H1 (cell line): Measurements from ENCODE around the gene TTC3. TPM values are rescaled to one million over a fixed set of nuclear protein-coding genes. Genes with fewer than 3 reads are reported as not detected.

Source experiments
- CTCF ChIA-PET: fragments of 300-600 bp; sonication (Branson Sonifier 250); formaldehyde crosslinking; loops from one replicate; lab custom pipeline; 2021; ENCODE audit not compliant: partially characterized antibody; lab: Charles Lee
- POLR2A ChIA-PET: fragments of 300-600 bp; sonication (Branson Sonifier 250); formaldehyde crosslinking; loops from one replicate; lab custom pipeline; 2021; ENCODE audit warnings: inconsistent platforms; ENCODE audit not compliant: partially characterized antibody; lab: Charles Lee
- DNase-seq, 2 experiments: peaks; one replicate each; pipeline versions ENCODE4 v3.0.0 to v3.0.0-alpha.2; 2010 to 2022; ENCODE audit warnings: low spot score in 2 of 2, low read depth in 1 of 2, mixed read lengths in 1 of 2
- FAIRE-seq: peaks from 2 replicates; lab custom pipeline; 2011; peaks lifted over from hg19 to GRCh38; lab: Jason Lieb, UNC
- H2AFZ ChIP-seq: 2 replicates; pipeline ENCODE4 v1.8.1; 2012; ENCODE audit warnings: low read length, inconsistent platforms
- H2AK5ac ChIP-seq: 2 replicates; pipeline ENCODE4 v1.6.1; 2013; ENCODE audit warnings: low read depth, low read length
- H2BK120ac ChIP-seq: replicated peaks from 2 replicates; pipeline ENCODE3; 2013; ENCODE audit warnings: low read depth, low read length, inconsistent platforms
- H2BK12ac ChIP-seq: 2 replicates; pipeline ENCODE4 v1.6.1; 2013; ENCODE audit warnings: low read depth, low read length
- H2BK15ac ChIP-seq: 2 replicates; pipeline ENCODE4 v1.6.1; 2013; ENCODE audit warnings: low read length
- H2BK20ac ChIP-seq: 2 replicates; pipeline ENCODE4 v1.6.1; 2013; ENCODE audit warnings: low read length
- H2BK5ac ChIP-seq: 2 replicates; pipeline ENCODE4 v1.6.1; 2013; ENCODE audit warnings: low read depth, low read length
- H3K14ac ChIP-seq: 2 replicates; pipeline ENCODE4 v1.6.1; 2013; ENCODE audit warnings: inconsistent platforms; ENCODE audit not compliant: insufficient read length
- H3K18ac ChIP-seq: 2 replicates; pipeline ENCODE4 v1.6.1; 2013; ENCODE audit warnings: low read length; ENCODE audit errors: extremely low read depth
- H3K23ac ChIP-seq: 2 replicates; pipeline ENCODE4 v1.6.1; 2013; ENCODE audit warnings: inconsistent platforms; ENCODE audit not compliant: insufficient read length
- H3K23me2 ChIP-seq: 2 replicates; pipeline ENCODE4 v1.6.1; 2013; ENCODE audit warnings: low read depth, low read length
- H3K27ac ChIP-seq: 2 replicates; pipeline ENCODE4 v1.6.1; 2011; ENCODE audit warnings: low read depth, low read length, inconsistent platforms
- H3K27me3 ChIP-seq, 4 experiments: replicated peaks in 1 of 4; 1 replicate in 1 of 4; 2 replicates in 3 of 4; pipeline versions ENCODE4 v1.6.1 to v1.8.1; 2011 to 2013; ENCODE audit warnings: low read length in 3 of 4, mild to moderate bottlenecking in 3 of 4, inconsistent platforms in 2 of 4, mixed read lengths in 2 of 4, moderate library complexity in 1 of 4; ENCODE audit not compliant: control insufficient read depth in 3 of 4, insufficient read depth in 3 of 4; ENCODE audit errors: extremely low read depth in 1 of 4
- H3K36me3 ChIP-seq, 4 experiments: 2 replicates each; pipeline versions ENCODE4 v1.6.1 to v1.8.1; 2011 to 2013; ENCODE audit warnings: mild to moderate bottlenecking in 4 of 4, low read length in 3 of 4, moderate library complexity in 2 of 4, control low read depth in 1 of 4, inconsistent platforms in 1 of 4; ENCODE audit not compliant: insufficient read depth in 4 of 4, control insufficient read depth in 2 of 4
- H3K4ac ChIP-seq: replicated peaks from 2 replicates; pipeline ENCODE3; 2013; ENCODE audit warnings: low read length, low read depth, mixed read lengths, inconsistent platforms; ENCODE audit not compliant: insufficient read length
- H3K4me1 ChIP-seq, 4 experiments: replicated peaks in 1 of 4; 1 replicate in 1 of 4; 2 replicates in 3 of 4; pipeline versions ENCODE4 v1.6.1 to v1.8.1; 2011 to 2013; ENCODE audit warnings: low read length in 3 of 4, inconsistent platforms in 2 of 4, mixed read lengths in 1 of 4; ENCODE audit not compliant: insufficient read depth in 4 of 4, control insufficient read depth in 3 of 4
- H3K4me2 ChIP-seq, 2 experiments: 2 replicates each; pipeline versions ENCODE4 v1.6.1 to v1.8.1; 2011 to 2013; ENCODE audit warnings: low read depth in 2 of 2, low read length in 2 of 2, control low read depth in 1 of 2, inconsistent platforms in 1 of 2, mild to moderate bottlenecking in 1 of 2; ENCODE audit not compliant: insufficient read depth in 1 of 2
- H3K4me3 ChIP-seq, 4 experiments: fragments of 200-600, 300-600 bp in 1 of 4; sonication (generic), shearing (Covaris generic), sonication (Bioruptor Twin) in 1 of 4; 2 replicates each; pipeline versions ENCODE4 v1.5.1 to v1.8.1; 2011 to 2016; ENCODE audit warnings: low read length in 4 of 4, low read depth in 3 of 4, control low read depth in 2 of 4, inconsistent platforms in 2 of 4, mild to moderate bottlenecking in 2 of 4, mixed read lengths in 1 of 4, moderate library complexity in 1 of 4; ENCODE audit not compliant: insufficient read depth in 2 of 4; ENCODE audit errors: extremely low read depth in 1 of 4
- H3K56ac ChIP-seq: replicated peaks from 2 replicates; pipeline ENCODE3; 2013; ENCODE audit warnings: low read depth, mild to moderate bottlenecking, mixed read lengths, low read length, inconsistent platforms; ENCODE audit not compliant: insufficient read length
- H3K79me1 ChIP-seq: 2 replicates; pipeline ENCODE4 v1.6.1; 2013; ENCODE audit warnings: low read depth, low read length, control low read depth
- H3K79me2 ChIP-seq, 2 experiments: 2 replicates each; pipeline versions ENCODE4 v1.6.1 to v1.8.1; 2012 to 2013; ENCODE audit warnings: low read length in 2 of 2, mild to moderate bottlenecking in 2 of 2, inconsistent platforms in 1 of 2; ENCODE audit not compliant: insufficient read depth in 2 of 2, control insufficient read depth in 1 of 2
- H3K9ac ChIP-seq, 4 experiments: replicated peaks in 1 of 4; 1 replicate in 1 of 4; 2 replicates in 3 of 4; pipeline versions ENCODE4 v1.6.1 to v1.8.1; 2011 to 2013; ENCODE audit warnings: low read depth in 3 of 4, low read length in 3 of 4, control low read depth in 2 of 4, mild to moderate bottlenecking in 2 of 4, moderate library complexity in 2 of 4, inconsistent platforms in 1 of 4; ENCODE audit errors: extremely low read depth in 1 of 4
- H3K9me3 ChIP-seq, 2 experiments: 2 replicates each; pipeline versions ENCODE4 v1.6.1 to v1.8.1; 2012 to 2013; ENCODE audit warnings: mild to moderate bottlenecking in 2 of 2, moderate library complexity in 2 of 2, control low read depth in 1 of 2, inconsistent platforms in 1 of 2, low read depth in 1 of 2, low read length in 1 of 2, mixed read lengths in 1 of 2; ENCODE audit not compliant: insufficient read depth in 2 of 2
- H4K20me1 ChIP-seq, 2 experiments: replicated peaks in 1 of 2; 2 replicates each; pipeline versions ENCODE3 to v1.8.1; 2011 to 2013; ENCODE audit warnings: inconsistent platforms in 2 of 2, low read length in 2 of 2, mild to moderate bottlenecking in 1 of 2; ENCODE audit not compliant: insufficient read depth in 2 of 2, control insufficient read depth in 1 of 2
- H4K5ac ChIP-seq: 2 replicates; pipeline ENCODE4 v1.6.1; 2013; ENCODE audit warnings: low read length, low read depth, mixed read lengths, inconsistent platforms; ENCODE audit not compliant: insufficient read length
- H4K8ac ChIP-seq: 2 replicates; pipeline ENCODE4 v1.8.0; 2013; ENCODE audit warnings: mild to moderate bottlenecking, moderate library complexity, low read length, inconsistent platforms; ENCODE audit not compliant: insufficient read depth; ENCODE audit errors: extremely low read depth
- H4K91ac ChIP-seq: replicated peaks from 2 replicates; pipeline ENCODE3; 2013; ENCODE audit warnings: low read length, mixed read lengths, inconsistent platforms; ENCODE audit not compliant: insufficient read length
- ATF2 ChIP-seq: IDR thresholded peaks from 2 replicates; pipeline ENCODE4 v1.6.1; 2012; ENCODE audit warnings: low read length, inconsistent platforms
- CBX5 ChIP-seq: fragments of 300-800, 300-1000 bp; sonication (generic); IDR thresholded peaks from 2 replicates; pipeline ENCODE4 v1.7.1; 2016; ENCODE audit warnings: antibody characterized with exemption, low read length, low read depth
- RFX5 ChIP-seq: IDR thresholded peaks from 2 replicates; pipeline ENCODE4 v1.6.1; 2011; ENCODE audit warnings: low read depth, low read length, improper control_type of control experiment, borderline replicate concordance
- RXRA ChIP-seq: IDR thresholded peaks from 2 replicates; pipeline ENCODE4 v1.6.1; 2011; ENCODE audit warnings: low read depth, mild to moderate bottlenecking, low read length, moderate library complexity; ENCODE audit not compliant: insufficient read depth
- SAP30 ChIP-seq: fragments of 300-600 bp; sonication (generic); IDR thresholded peaks from 2 replicates; pipeline ENCODE4 v1.7.1; 2012; ENCODE audit warnings: low read length, moderate library complexity, mild to moderate bottlenecking, inconsistent platforms; ENCODE audit not compliant: insufficient read depth, insufficient replicate concordance
- SP4 ChIP-seq: IDR thresholded peaks from 2 replicates; pipeline ENCODE4 v1.6.1; 2012; ENCODE audit warnings: low read length, inconsistent platforms
- SRF ChIP-seq: IDR thresholded peaks from 2 replicates; pipeline ENCODE4 v1.6.1; 2011; ENCODE audit warnings: mild to moderate bottlenecking, low read depth, low read length, moderate library complexity
- TBP ChIP-seq: IDR thresholded peaks from 2 replicates; pipeline ENCODE4 v1.6.1; 2011; ENCODE audit warnings: low read depth, low read length, improper control_type of control experiment
- YY1 ChIP-seq: IDR thresholded peaks from 2 replicates; pipeline ENCODE4 v1.6.1; 2011; ENCODE audit warnings: low read depth, mild to moderate bottlenecking, low read length
- WGBS, 2 experiments: shearing (Covaris generic) in 1 of 2; methylation state at CpG; one replicate each; pipeline versions ENCODE4 v1.1.6 to v1.1.7; 2013 to 2015; ENCODE audit warnings: low lambda C conversion rate in 2 of 2, mixed read lengths in 2 of 2, inconsistent platforms in 1 of 2, low coverage in 1 of 2, missing lambda C conversion rate in 1 of 2; ENCODE audit not compliant: insufficient replicate concordance in 2 of 2, insufficient coverage in 1 of 2, insufficient read length in 1 of 2; ENCODE audit errors: extremely low coverage in 1 of 2, missing lambda C conversion rate in 1 of 2; 5-methylcytosine and 5-hydroxymethylcytosine counted together
- polyA plus RNA-seq, 7 experiments: library from polyadenylated mRNA; depleted of rRNA in 3 of 7; stranded (reverse) in 5 of 7; unstranded in 2 of 7; fragments of >200 nt in 5 of 7; fragments of 200-250 nt in 2 of 7; gene quantifications; 1 replicate in 5 of 7; 2 replicates in 1 of 7; 4 replicates in 1 of 7; pipeline versions ENCODE4 v1.2.1 to v1.2.3, GENCODE V29; 2011 to 2013; ENCODE audit warnings: missing spikeins in 2 of 7, mixed read lengths in 2 of 7
- total RNA-seq: library from RNA; stranded (reverse); fragmentation: NEBNext Ultra II Directional; extraction: Animal tissue kit (Norgen Biotek cat#: 25700); gene quantifications from 2 replicates; pipeline ENCODE4 v1.2.1, GENCODE V29; 2021

Gene TTC3
- total and polyA plus RNA-seq, 2 of the 8 experiments (the other 6 are each of a cell fraction or from before 2014, with no cell fraction given), result 11.0 to 36.2 TPM

GRCh38 chr21:37195059-37195458 lies 122.0 kb downstream of the TTC3 start:
- TF ChIP-seq RFX5 (no peak), SRF (no peak), SP4 (no peak), CBX5 (no peak), ATF2 (no peak), YY1 (no peak), SAP30 (no peak), RXRA (no peak), TBP (no peak)
- TF ChIP-seq, all 59 proteins: peak for 0
- no peaks in the 10 kb centered on the region for H3K79me2 ChIP-seq
- no peak for FAIRE-seq
- H3K18ac ChIP-seq, result no peak overlapping the region
- no peaks in the 10 kb centered on the region for H3K79me1 ChIP-seq
- no peak overlapping the region for H3K27ac ChIP-seq
- no peak overlapping the region for H3K4me2 ChIP-seq
- ChIA-PET CTCF (no interaction called here), POLR2A (no interaction called here)
- no peak overlapping the region for H3K4me3 ChIP-seq
- H3K4me1 ChIP-seq, result peaks cover 0 to 8% (median 0%) of the 10 kb centered on the region in 4 experiments; a peak in 3 of 7 replicates
- H4K20me1 ChIP-seq, result no peaks in the 10 kb centered on the region
- H3K9me3 ChIP-seq, result no peaks in the 10 kb centered on the region
- no peaks in the 10 kb centered on the region; the same call in 1 of the 2 replicates for H3K23me2 ChIP-seq
- no peak overlapping the region for H2BK12ac ChIP-seq
- H3K23ac ChIP-seq, result no peak overlapping the region
- no peak overlapping the region for H3K9ac ChIP-seq
- peaks cover 0 to 3% (median under 1%) of the 10 kb centered on the region in 4 experiments; a peak in 3 of 8 replicates for H3K36me3 ChIP-seq
- H2AK5ac ChIP-seq, result no peak overlapping the region
- no peak overlapping the region for H2BK5ac ChIP-seq
- no peak overlapping the region for H2BK120ac ChIP-seq
- no peak overlapping the region for H2AFZ ChIP-seq
- no peak overlapping the region for H2BK15ac ChIP-seq
- H4K91ac ChIP-seq, result no peak overlapping the region
- H3K27me3 ChIP-seq, result no peaks in the 10 kb centered on the region
- no peak overlapping the region for H3K56ac ChIP-seq
- H3K14ac ChIP-seq, result no peak overlapping the region
- H3K4ac ChIP-seq, result no peak overlapping the region
- no peak overlapping the region for H4K5ac ChIP-seq
- WGBS, 2 experiments, result 91% methylated on average over 3 of the region's 3 CpGs; no CpG with 5 or more reads in 1 of the 2 experiments
- DNase-seq, result no peak
- H2BK20ac ChIP-seq, result no peak overlapping the region
- H4K8ac ChIP-seq, result no peak overlapping the region
